Hematopoietic multipotent progenitor cell treated with erythropoietin and hydrocortisone succinate and interleukin-3 and kit ligand, for 4 days (in vitro differentiated cells): ENCODE data around the gene VAV3.
A peak's percentile ranks its signal among the peaks of the same experiment; 100 is the strongest.
"Not testable (repeated sequence)": the region's sequence is repeated elsewhere in the genome, so short reads cannot be mapped to it uniquely, and the experiment has no call there.

ENCODE experiments used
- DNase-seq: peaks from one replicate; pipeline ENCODE4 v3.0.0-alpha.2; 2015

VAV3 gene

DNA sequence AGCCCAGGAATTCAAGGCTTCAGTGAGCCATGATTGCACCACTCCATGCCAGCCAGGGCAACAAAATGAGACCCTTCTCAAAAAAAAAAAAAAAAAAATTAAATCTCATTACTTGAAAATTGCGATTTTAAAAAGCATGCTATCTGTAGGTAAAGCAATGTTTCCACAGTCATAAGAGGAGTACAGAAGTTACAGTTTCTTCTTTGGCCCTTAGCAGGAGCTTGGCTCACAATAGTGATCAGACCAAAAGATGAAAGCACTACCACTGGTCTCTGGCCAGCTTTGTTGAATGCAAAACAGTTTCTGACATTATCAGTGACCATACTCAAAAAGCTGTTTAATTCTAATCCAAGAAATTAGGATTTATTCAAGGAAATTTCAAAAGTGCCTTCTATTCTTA is 31.2 kb downstream of the VAV3 start:
- DNase-seq, result no peak

DNA sequence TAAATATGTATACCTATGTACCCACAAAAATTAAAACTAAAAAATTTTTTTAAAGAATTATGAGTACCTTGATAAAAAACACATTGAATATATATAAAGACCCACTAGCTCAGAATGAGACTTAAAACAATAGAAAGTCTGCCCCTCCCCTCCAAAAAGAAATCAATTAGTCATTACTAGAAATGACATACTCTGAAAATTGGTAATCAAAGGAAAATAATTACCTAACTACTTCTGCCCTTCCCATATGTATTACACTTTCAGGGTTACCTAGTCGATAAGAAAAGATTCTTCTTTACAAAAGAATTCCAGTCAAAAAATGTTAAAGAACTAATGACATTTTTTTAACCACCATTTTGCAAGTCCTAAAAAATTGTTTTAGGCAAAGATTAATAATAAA is 34.7 kb downstream of the VAV3 start:
- no peak for DNase-seq

GRCh38 chr1:107927820-107928219 is 37.2 kb downstream of the VAV3 start:
- no peak for DNase-seq

- peak; percentile 72 for DNase-seq
These were observed 38.4 kb downstream of the VAV3 start for GRCh38 chr1:107926436-107927080.

- no peak for DNase-seq
These were observed 39.4 kb downstream of the VAV3 start for GRCh38 chr1:107925565-107925964.

GRCh38 chr1:107920999-107921398 is 44.0 kb downstream of the VAV3 start:
- DNase-seq, result no peak

DNA sequence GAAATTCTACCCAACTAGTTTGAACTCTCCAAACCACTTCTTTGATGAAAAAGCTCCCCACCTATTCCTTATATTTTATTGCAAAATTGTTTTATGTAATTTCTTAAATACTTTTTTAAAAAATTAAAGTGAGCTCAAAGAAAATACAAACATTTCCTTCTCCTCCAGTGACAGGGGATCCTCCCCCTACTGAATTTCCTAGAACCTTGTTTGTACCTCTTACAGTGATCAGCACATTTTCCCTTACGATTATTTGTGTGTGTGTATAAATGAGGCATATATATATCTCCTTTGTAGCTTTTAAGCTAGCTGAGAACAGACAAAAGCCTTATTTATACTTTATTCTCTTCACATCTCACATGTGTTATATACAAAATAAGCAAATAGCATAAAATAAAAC is 44.4 kb downstream of the VAV3 start:
- DNase-seq, result peak; percentile 50

GRCh38 chr1:107919953-107920352 is 45.0 kb downstream of the VAV3 start:
- DNase-seq, result peak; percentile 95

DNA sequence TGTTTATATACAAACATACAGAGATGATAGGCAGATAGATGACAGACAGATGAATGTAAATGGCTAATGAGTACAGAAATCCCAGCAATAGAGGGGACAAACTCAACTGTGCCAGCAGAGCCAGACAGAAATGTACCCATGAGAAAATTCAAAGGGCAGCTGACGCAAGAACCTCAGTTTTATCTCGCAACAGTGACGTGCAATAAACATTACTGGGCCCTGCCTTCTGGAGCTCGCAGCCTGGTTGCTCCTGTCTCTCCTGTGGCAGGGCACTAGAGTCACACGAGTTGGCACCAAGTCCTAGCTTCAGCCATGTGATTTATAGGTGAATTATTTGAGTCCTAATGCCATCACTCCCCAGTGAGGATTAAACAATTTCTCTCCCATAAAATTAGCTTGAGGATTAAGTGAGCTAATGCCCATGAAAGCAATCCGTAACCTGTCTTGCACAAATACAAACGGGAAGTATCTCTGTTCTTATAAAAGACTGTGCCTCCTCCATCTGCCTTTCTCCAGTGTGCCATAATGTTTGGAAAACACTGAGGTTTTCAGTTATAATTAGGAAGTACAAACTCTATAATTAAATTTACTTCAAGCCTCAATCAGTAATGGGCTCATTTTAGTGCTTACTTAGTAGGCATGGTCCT is 50.7 kb downstream of the VAV3 start:
- DNase-seq, result peak; percentile 69

DNA sequence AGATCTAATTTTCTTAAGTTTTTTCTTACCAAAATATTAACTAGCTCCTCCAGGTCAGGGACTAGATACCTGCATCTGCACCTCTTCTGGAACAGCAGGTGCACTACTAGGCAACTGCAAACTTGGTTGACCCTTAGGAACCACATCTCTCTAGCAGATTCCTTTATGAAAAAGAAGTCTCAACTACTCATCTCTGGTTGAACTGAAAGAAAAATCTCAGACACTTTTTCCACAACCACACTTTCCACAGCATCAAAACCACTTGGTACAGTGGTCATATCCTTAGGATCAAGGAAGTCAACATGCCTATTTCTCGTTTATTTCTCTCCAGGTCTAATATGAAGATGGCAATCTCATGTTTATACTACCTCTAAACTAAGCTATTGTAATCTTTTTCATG is 52.3 kb downstream of the VAV3 start:
- DNase-seq, result no peak

DNA sequence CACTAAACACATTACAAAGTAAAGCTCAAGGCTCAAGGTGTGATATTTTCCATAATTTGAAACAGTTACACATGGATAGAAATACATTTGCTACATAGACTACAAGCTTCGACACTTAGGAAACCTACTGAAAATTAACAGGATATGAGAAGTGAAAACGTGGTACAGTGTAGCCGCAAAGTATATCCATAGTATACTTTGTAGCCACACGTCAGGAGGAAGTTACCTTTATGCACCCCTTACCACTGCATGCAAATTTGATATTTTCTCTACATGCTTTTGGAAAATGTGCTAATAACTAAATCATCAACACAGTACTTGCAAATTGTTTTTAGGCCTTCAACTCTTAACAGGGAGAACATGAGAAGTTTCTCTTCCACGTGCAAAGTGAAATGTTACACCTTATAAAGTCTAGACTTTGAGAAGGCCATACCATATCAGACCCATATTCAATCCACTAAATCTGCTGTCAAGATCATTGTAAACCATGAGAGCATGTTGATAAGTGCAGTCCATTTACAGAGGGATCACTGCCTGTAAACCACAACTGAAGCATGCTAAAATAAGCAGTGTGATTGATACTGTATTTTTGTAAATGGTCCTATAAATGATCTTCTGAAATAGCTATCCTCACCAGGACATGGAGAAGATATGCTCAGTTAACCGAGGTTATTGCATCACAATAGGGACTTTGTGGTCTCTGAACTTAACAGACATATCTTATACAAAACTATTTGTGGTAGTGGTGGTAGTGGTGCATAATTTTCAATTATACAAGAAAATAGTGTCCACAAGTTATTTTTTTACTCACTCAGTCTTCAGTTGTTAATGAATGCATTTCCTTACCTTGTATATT is 64.7 kb downstream of the VAV3 start:
- DNase-seq, result peak; percentile 62

DNA sequence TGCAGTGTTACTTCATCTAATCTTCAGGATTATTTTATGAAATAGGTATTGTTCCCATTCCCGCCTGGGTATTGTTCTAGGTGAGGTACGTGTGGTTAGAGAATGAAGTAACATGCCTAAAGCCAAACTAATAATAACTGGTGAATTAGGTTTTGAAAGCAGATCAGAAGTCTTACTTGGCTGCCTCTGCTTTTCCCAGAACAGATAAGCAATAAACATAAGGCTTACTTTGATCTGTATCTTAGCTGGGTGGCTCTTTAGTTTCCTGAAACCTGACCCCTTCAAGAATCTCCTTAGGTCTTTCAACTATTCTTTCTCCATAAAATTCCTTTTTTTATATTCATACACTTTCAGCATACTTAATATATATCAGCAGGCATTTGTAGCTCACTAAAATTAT is 65.3 kb downstream of the VAV3 start:
- DNase-seq, result no peak

GRCh38 chr1:107897438-107898345 is 67.3 kb downstream of the VAV3 start:
- DNase-seq, result peak; percentile 93

DNA sequence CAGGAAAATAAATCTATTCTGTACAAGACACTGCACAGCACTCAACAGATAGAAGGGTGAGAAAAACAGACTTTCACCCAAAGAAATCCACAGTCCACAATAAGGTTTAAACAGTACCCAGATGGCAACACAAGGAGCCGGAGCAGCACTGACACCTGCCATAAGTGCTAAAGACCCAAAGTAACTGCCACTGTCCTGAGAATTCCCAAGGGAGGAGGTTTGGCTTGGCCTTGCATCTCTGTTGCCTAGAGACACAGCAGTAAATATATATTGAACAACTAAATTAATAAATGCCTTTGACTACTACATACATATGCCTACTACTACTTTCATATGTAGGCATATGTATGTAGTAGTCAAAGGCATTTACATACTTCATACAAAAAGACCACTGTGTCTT is 68.0 kb downstream of the VAV3 start:
- DNase-seq, result no peak

GRCh38 chr1:107896401-107896800 is 68.6 kb downstream of the VAV3 start:
- peak; percentile 54 for DNase-seq

DNA sequence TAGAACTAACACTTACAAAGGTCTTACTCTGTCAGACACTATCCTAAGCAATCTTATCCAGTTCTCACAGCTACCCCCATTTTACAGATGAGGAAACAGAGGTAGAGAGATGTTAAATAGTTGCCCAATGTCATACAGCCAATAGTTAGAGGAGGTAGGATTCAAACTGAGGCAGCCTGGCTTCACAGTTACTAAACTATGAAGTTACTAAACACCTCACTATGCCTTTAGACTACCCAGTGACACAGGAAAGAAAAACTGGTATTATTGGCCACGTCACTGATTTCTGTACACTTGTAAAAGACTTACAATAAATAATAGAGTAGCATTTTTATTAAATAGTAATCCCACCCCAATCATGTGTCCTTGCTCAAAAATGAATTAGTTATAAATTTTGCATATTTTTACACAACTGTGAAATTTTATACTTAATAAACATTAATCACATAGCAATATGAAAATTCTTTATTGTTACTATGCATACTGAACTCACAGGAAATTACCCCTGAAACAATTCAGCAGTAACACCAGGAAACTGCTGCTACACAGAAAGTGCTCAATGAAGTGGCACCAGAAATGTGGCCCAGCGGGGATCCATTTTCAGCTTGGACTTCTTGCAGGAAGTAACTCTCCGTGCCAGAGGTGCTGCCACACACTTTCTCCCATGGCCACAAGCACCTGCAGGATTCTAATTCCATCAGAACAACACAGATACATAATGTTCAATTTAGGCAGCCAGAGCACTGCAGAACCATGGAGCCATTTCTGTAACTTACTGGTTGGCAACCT is 69.4 kb downstream of the VAV3 start:
- DNase-seq, result no peak

- peak; percentile 50 for DNase-seq
These were observed 70.4 kb downstream of the VAV3 start for GRCh38 chr1:107894605-107895004.

- not testable (repeated sequence) for DNase-seq
These were observed 71.6 kb downstream of the VAV3 start for GRCh38 chr1:107893350-107893749.

- no peak for DNase-seq
These were observed 75.5 kb downstream of the VAV3 start for GRCh38 chr1:107889524-107889923.

DNA sequence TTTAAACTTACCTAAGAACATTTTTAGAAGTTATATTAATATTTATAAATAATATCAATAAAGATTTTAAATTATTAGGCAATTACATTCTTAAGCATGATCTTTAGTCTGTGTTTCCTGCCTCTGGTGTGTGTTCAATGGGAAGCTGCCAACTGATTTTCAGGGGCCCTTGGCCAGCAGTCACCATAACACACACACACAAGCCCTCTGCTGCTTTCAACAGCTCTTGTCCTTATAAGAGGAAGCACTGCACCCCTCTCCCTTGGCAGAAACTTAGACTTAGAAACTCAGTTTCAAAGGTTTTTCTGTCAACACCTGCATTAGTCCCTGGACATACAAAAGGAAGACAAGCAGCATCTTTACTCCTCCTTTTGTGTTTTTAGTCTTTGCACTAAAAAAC is 81.4 kb downstream of the VAV3 start:
- peak; percentile 79 for DNase-seq

DNA sequence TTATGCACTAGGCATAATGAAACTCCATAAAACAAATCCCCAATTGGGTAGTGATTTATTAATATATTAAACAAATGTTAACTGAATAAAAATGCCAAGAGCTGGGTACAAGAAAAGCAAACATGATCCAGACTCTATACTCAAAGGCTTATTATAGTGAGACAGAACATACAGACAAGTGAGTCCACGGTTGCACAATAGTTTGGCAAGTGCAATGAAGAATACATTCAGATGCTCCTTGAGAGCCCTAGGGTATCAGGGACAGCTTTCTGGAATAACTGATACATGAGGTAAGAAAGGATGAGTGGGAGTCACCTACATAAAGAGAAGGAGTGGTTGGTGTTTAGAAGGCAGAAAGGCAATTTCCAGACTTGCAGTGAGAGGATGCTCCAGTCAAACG is 85.1 kb downstream of the VAV3 start:
- DNase-seq, result no peak

DNA sequence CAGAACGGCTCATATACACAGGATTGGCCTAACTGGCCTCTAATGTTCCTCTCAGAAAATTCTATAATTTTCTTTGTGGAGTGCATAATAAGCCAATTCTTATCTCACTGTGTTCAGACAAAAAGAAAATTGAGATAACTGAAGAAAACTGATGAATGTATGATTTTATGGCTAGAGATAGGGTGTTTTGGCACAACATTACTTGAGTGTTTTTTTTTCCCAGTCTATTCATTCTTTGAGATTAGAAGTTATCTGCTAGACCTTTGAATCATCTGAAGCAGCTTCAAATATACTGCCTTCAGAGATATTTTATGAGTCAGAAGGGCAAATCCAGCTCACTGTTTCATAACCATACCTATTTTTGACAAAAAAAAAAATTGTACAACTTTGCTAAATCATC is 85.6 kb downstream of the VAV3 start:
- DNase-seq, result peak; percentile 84
